GM12865 (cell line): ENCODE results near the gene LOXL3.

Experiments
- DNase-seq: peaks from one replicate; pipeline ENCODE4 v3.0.0; 2010; ENCODE audit warnings: low read depth
- H3K4me3 ChIP-seq: 2 replicates; pipeline ENCODE4 v1.5.1; 2011; ENCODE audit warnings: mild to moderate bottlenecking, low read depth, low read length, control low read depth
- TF ChIP-seq, protein P1 (sequence below): IDR thresholded peaks from 2 replicates; pipeline ENCODE4 v1.5.1; 2011; ENCODE audit warnings: low read length, control low read depth, low read depth, inconsistent platforms; ENCODE audit not compliant: insufficient read depth; ENCODE audit errors: missing control alignments

The LOXL3 gene

GRCh38 chr2:74522516-74522915, 31.2 kb downstream of the LOXL3 start:
- no peak for DNase-seq
- TF ChIP-seq, protein P1, sequence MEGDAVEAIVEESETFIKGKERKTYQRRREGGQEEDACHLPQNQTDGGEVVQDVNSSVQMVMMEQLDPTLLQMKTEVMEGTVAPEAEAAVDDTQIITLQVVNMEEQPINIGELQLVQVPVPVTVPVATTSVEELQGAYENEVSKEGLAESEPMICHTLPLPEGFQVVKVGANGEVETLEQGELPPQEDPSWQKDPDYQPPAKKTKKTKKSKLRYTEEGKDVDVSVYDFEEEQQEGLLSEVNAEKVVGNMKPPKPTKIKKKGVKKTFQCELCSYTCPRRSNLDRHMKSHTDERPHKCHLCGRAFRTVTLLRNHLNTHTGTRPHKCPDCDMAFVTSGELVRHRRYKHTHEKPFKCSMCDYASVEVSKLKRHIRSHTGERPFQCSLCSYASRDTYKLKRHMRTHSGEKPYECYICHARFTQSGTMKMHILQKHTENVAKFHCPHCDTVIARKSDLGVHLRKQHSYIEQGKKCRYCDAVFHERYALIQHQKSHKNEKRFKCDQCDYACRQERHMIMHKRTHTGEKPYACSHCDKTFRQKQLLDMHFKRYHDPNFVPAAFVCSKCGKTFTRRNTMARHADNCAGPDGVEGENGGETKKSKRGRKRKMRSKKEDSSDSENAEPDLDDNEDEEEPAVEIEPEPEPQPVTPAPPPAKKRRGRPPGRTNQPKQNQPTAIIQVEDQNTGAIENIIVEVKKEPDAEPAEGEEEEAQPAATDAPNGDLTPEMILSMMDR, result no peak
- no peak overlapping the region for H3K4me3 ChIP-seq

GRCh38 chr2:74516650-74517049, 37.1 kb downstream of the LOXL3 start:
- peak overlapping the region; percentile 34 for H3K4me3 ChIP-seq
- DNase-seq, result no peak
- TF ChIP-seq, protein P1, result no peak

GRCh38 chr2:74515981-74516633, 37.6 kb downstream of the LOXL3 start:
- H3K4me3 ChIP-seq, result peak overlapping the region; percentile 34
- TF ChIP-seq, protein P1, result no peak
- DNase-seq, result peak; percentile 82

DNA sequence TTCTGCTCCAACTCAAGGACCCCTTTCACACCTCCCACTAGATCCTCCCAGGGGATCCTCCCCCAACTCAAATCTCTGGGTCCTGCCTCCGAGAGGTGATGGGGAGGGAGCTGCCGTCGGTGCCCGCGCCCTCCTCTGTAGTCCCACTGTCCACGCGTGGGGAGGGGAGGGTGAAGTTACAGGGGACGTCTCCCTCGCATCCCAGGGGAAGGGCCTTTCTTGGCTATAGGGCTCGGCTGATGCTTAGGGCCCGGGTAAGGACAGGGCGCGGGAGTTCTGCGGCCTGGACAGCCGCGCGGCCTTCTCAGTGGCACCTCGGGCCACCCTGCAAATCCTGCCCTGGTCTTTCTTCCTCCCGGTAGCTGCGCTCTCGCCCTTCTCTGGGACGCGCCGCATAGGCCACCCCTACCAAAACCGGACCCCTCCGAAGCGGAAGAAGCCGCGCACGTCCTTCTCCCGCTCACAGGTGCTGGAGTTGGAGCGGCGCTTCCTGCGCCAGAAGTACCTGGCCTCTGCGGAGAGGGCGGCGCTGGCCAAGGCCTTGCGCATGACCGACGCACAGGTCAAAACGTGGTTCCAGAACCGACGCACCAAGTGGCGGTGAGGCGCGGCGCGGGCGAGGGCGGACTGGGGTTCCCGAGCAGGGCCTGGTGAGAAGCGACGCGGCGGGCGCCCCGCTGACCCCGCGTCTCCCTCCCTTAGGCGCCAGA, 38.3 kb downstream of the LOXL3 start:
- no peak for DNase-seq
- peak overlapping the region; percentile 34 for H3K4me3 ChIP-seq

GRCh38 chr2:74514368-74515270, 39.1 kb downstream of the LOXL3 start, which contains the start of gene TLX2:
Gene TLX2 (plus strand): TSS chr2:74514450. CDS start chr2:74514807, 357 bp downstream.
- peak within 1 kb of the TSS; percentile 34 for H3K4me3 ChIP-seq
- DNase-seq, result no peak
- TF ChIP-seq, protein P1, result no peak

More for the DNA sequence above, 38.3 kb downstream of the LOXL3 start:
- TF ChIP-seq, protein P1, result no peak

- TF ChIP-seq, protein P1, result no peak
- H3K4me3 ChIP-seq, result no peak overlapping the region
- no peak for DNase-seq
Observed at GRCh38 chr2:74513605-74514367, 40.0 kb downstream of the LOXL3 start.
